SU-DHL-6 (cell line): Measurements from ENCODE around the gene NDUFV1.

Experiments used
- H2AFZ ChIP-seq: fragments of 200-600 bp; sonication (generic); 2 replicates; pipeline ENCODE4 v1.6.1; 2014; ENCODE audit warnings: low read depth, mild to moderate bottlenecking, moderate library complexity, mixed read lengths, antibody characterized with exemption, low read length; ENCODE audit not compliant: severe bottlenecking
- H3F3A ChIP-seq: fragments of 200-600 bp; shearing (Covaris generic); 2 replicates; pipeline ENCODE4 v1.6.0; 2016; ENCODE audit warnings: antibody characterized with exemption, mild to moderate bottlenecking; ENCODE audit not compliant: insufficient read depth
- H3K27ac ChIP-seq: fragments of 200-600 bp; sonication (generic); 2 replicates; pipeline ENCODE4 v1.5.1; 2016; ENCODE audit warnings: low read depth, mild to moderate bottlenecking, low read length, moderate library complexity, mixed read lengths
- H3K27me3 ChIP-seq: fragments of 200-600 bp; sonication (generic), shearing (Covaris generic); 2 replicates; pipeline ENCODE4 v1.6.0; 2014; ENCODE audit warnings: mild to moderate bottlenecking, low read length
- H3K36me3 ChIP-seq: fragments of 200-600 bp; sonication (generic); 2 replicates; pipeline ENCODE4 v1.6.1; 2014; ENCODE audit warnings: mild to moderate bottlenecking, low read length, mixed read lengths
- H3K4me2 ChIP-seq: fragments of 300-600, 200-600 bp; shearing (Covaris generic), sonication (generic); 2 replicates; pipeline ENCODE4 v1.6.0; 2014; ENCODE audit warnings: low read length, low read depth, mild to moderate bottlenecking; ENCODE audit not compliant: poor library complexity, severe bottlenecking
- H3K4me3 ChIP-seq: fragments of 200-600 bp; sonication (generic); 2 replicates; pipeline ENCODE4 v1.5.1; 2014; ENCODE audit warnings: antibody characterized with exemption, low read length, mild to moderate bottlenecking, mixed read lengths; ENCODE audit not compliant: insufficient read depth, poor library complexity, severe bottlenecking
- H3K79me2 ChIP-seq: fragments of 200-600 bp; sonication (generic); 2 replicates; pipeline ENCODE4 v1.6.1; 2014; ENCODE audit warnings: mild to moderate bottlenecking, low read length, moderate library complexity; ENCODE audit not compliant: insufficient read depth
- H3K9ac ChIP-seq: fragments of 200-600 bp; sonication (generic); 2 replicates; pipeline ENCODE4 v1.7.0; 2014; ENCODE audit warnings: mild to moderate bottlenecking, low read length
- H3K9me2 ChIP-seq: fragments of 200-600 bp; sonication (generic); replicated peaks from 2 replicates; pipeline ENCODE4 v1.6.1; 2014; ENCODE audit warnings: low read length; ENCODE audit not compliant: insufficient read depth
- H3K9me3 ChIP-seq: fragments of 200-600 bp; sonication (generic); 2 replicates; pipeline ENCODE4 v1.6.1; 2014; ENCODE audit warnings: low read length, mixed read lengths; ENCODE audit not compliant: insufficient read depth
- H4K20me1 ChIP-seq: fragments of 200-600 bp; sonication (generic); 2 replicates; pipeline ENCODE4 v1.6.1; 2014; ENCODE audit warnings: low read depth, mild to moderate bottlenecking, antibody characterized with exemption, low read length, moderate library complexity, mixed read lengths
- CTCF ChIP-seq: fragments of 200-600 bp; sonication (generic); IDR thresholded peaks from one replicate; pipeline ENCODE4 v1.5.1; 2017; ENCODE audit warnings: antibody characterized with exemption, mild to moderate bottlenecking, low read length, moderate library complexity; ENCODE audit not compliant: insufficient read depth, poor library complexity, severe bottlenecking
- EZH2phosphoT487 ChIP-seq: fragments of 200-600 bp; sonication (generic), shearing (Covaris generic); conservative IDR thresholded peaks from 2 replicates; pipeline ENCODE4 v1.6.1; 2018; ENCODE audit warnings: mild to moderate bottlenecking, antibody characterized with exemption, low read length, moderate library complexity, mixed read lengths

Gene NDUFV1

DNA sequence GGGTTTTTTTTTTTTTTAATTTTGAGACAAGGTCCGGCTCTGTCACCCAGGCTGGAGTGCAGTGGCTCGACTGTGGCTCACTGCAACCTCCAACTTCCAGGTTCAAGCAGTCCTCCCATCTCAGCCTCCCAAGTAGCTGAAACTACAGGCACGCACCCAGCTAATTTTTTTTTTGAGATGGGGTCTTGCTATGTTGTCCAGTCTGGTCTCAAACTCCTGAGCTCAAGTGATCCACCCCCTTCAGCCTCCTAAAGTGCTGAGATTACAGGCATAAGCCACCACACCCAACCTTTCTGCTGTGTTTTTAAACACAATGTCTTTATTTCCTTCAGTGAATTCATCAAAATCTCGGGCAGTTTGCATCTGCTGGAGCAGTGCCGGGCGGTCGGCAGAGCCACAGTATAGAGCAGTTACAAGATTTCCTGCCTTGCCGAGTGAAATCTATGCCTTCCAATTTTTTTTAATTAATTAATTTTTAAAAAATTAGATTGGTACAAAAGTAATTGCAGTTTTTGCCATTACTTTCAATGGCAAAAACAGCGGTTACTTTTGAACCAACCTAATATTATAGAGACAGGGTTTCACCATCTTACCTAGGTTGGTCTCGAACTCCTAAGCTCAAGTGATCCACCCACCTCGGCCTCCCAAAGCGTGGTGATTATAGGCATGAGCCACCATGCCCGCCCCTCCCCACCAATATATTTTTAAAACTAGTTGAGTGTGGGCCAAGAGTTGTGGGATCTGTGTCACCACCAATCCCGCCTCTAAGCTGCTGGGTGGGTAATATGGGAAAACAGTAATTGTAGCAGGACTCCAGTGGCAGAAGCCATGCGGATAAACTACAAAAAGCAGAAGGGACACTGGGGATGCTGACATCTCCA is 46.5 kb downstream of the NDUFV1 start:
- Histone ChIP-seq H3K36me3 (peaks cover 9% of the 10 kb centered on the region; the same call in 1 of the 2 replicates), H3K9ac (no peak overlapping the region), H3K27me3 (no peaks in the 10 kb centered on the region), H4K20me1 (no peaks in the 10 kb centered on the region), H3K27ac (no peak overlapping the region; the same call in 1 of the 2 replicates), H3K9me3 (peaks cover 29% of the 10 kb centered on the region), H3K79me2 (no peaks in the 10 kb centered on the region), H3F3A (peaks cover 49% of the 10 kb centered on the region), H3K9me2 (no peaks in the 10 kb centered on the region), H3K4me3 (no peak overlapping the region), H2AFZ (no peak overlapping the region), H3K4me2 (no peak overlapping the region)
- TF ChIP-seq CTCF: no peak
- no peak for TF ChIP-seq EZH2phosphoT487

DNA sequence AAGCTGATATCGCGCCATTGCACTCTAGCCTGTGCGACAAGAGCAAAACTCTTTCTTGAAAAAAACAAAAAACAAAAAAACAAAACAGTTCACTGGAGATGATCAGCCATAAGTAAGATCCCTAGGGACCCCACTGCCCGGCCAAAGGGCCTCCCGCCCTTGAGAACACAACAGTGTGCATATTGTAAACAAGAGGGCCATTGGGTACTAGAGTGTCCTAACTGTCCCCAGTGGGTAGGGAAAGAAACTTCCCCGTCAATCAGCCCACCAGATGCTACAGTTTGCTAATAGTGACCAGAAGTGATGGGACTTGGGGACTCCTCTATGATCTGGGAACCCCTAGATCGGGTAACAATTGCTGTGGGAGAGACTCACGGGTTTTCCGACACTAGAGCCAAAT is 47.5 kb downstream of the NDUFV1 start:
- H2AFZ ChIP-seq: no peak overlapping the region
- no peaks in the 10 kb centered on the region for H3K9me2 ChIP-seq
- no peaks in the 10 kb centered on the region for H3K79me2 ChIP-seq
- peaks cover 51% of the 10 kb centered on the region for H3F3A ChIP-seq
- H3K9ac ChIP-seq: no peak overlapping the region
- TF ChIP-seq EZH2phosphoT487: no peak
- no peak for TF ChIP-seq CTCF
- H4K20me1 ChIP-seq: no peaks in the 10 kb centered on the region
- no peak overlapping the region for H3K4me3 ChIP-seq
- peaks cover 29% of the 10 kb centered on the region for H3K9me3 ChIP-seq
- no peaks in the 10 kb centered on the region for H3K27me3 ChIP-seq
- H3K36me3 ChIP-seq: peaks cover 9% of the 10 kb centered on the region; the same call in 1 of the 2 replicates
- no peak overlapping the region for H3K27ac ChIP-seq
- no peak overlapping the region for H3K4me2 ChIP-seq

DNA sequence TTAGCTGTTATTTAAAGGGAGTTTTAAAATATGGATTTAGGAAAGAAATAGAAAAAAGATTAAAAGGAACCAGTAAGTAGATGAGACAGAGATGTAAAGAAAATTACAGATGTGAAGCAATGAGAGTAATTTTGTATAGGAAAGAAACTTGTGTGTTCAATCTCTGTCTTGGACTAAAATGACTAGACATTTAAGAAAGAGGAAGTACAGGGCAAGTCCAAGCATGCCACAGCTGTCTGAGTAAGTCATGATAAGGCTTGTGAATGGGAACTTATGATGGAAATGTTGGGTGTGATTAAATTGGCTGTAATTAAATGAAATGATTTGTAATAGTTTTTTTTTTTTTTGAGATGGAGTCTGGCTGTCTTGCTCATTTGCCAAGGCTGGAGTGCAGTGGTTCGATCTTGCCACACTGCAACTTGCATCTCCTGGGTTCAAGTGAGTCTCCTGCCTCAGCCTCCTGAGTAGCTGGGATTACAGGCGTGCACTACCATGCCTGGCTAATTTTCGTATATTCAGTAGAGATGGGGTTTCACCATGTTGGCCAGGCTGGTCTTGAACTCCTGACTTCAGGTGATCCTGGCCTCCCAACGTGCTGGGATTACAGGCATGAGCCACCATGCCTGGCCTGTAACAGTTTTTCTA is 49.7 kb downstream of the NDUFV1 start:
- Histone ChIP-seq H4K20me1 (no peaks in the 10 kb centered on the region), H2AFZ (no peak overlapping the region), H3K4me2 (no peak overlapping the region), H3K4me3 (no peak overlapping the region), H3K9me3 (peaks cover 23% of the 10 kb centered on the region), H3K27ac (no peak overlapping the region), H3K79me2 (no peaks in the 10 kb centered on the region), H3K9me2 (no peaks in the 10 kb centered on the region), H3K9ac (no peak overlapping the region), H3K36me3 (peaks cover 9% of the 10 kb centered on the region; the same call in 1 of the 2 replicates), H3F3A (peaks cover 45% of the 10 kb centered on the region), H3K27me3 (no peaks in the 10 kb centered on the region)
- no peak for TF ChIP-seq EZH2phosphoT487
- TF ChIP-seq CTCF: no peak
